IPS-20b (cell line): ENCODE data around the gene FAM131B.
A peak's percentile ranks its signal among the peaks of the same experiment; 100 is the strongest.

Source experiments
- H3K27ac ChIP-seq: one replicate; pipeline ENCODE4 v1.5.1; 2013; ENCODE audit warnings: low read length
- H3K27me3 ChIP-seq: 2 replicates; pipeline ENCODE4 v1.6.1; 2013; ENCODE audit warnings: mild to moderate bottlenecking, low read length, inconsistent platforms; ENCODE audit not compliant: insufficient read depth
- H3K36me3 ChIP-seq: 2 replicates; pipeline ENCODE4 v1.6.1; 2013; ENCODE audit warnings: low read depth, mild to moderate bottlenecking, inconsistent platforms, low read length, moderate library complexity; ENCODE audit not compliant: insufficient read depth
- H3K4me1 ChIP-seq: 2 replicates; pipeline ENCODE4 v1.6.1; 2013; ENCODE audit warnings: mild to moderate bottlenecking, control low read depth, inconsistent platforms, low read length, moderate library complexity; ENCODE audit not compliant: insufficient read depth
- H3K4me3 ChIP-seq: 2 replicates; pipeline ENCODE4 v1.5.1; 2013; ENCODE audit warnings: mild to moderate bottlenecking, low read length, inconsistent platforms
- H3K9ac ChIP-seq: 2 replicates; pipeline ENCODE4 v1.6.1; 2013; ENCODE audit warnings: low read depth, mild to moderate bottlenecking, inconsistent platforms, low read length, moderate library complexity
- H3K9me3 ChIP-seq: 2 replicates; pipeline ENCODE4 v1.6.1; 2013; ENCODE audit warnings: mild to moderate bottlenecking, low read depth, low read length, inconsistent platforms; ENCODE audit not compliant: insufficient read depth

FAM131B gene

GRCh38 chr7:143351060-143351459, 11.5 kb downstream of the FAM131B start:
- no peak overlapping the region for H3K9ac ChIP-seq
- peaks cover 7% of the 10 kb centered on the region; the same call in 1 of the 2 replicates for H3K36me3 ChIP-seq
- peaks cover 15% of the 10 kb centered on the region for H3K27me3 ChIP-seq
- H3K4me3 ChIP-seq: no peak overlapping the region
- peaks cover 2% of the 10 kb centered on the region; the same call in 1 of the 2 replicates for H3K4me1 ChIP-seq
- no peak overlapping the region for H3K27ac ChIP-seq
- H3K9me3 ChIP-seq: no peaks in the 10 kb centered on the region

DNA sequence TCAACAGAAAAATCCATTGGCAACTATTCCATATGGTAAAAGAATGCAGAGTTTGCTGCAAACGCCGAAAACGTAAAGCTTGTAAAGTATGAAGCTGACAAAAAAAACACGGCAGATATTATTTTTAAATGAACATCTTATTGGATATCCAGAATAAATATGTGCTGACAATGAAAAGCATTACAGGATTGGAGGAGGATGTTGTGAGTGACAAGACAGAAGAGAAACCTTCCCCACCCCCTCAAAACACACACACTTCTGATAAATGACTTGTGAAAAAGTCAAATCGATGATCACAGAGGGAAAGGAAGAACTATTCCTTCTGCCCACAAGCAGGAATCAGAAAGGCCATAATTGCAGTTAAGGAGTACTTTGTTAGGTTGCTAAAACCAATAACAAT, 14.6 kb downstream of the FAM131B start:
- Histone ChIP-seq H3K36me3 (no peaks in the 10 kb centered on the region), H3K4me3 (no peak overlapping the region), H3K27me3 (peaks cover 33% of the 10 kb centered on the region), H3K9me3 (no peaks in the 10 kb centered on the region), H3K4me1 (peaks cover 1% of the 10 kb centered on the region; the same call in 1 of the 2 replicates), H3K27ac (no peak overlapping the region), H3K9ac (no peak overlapping the region)

DNA sequence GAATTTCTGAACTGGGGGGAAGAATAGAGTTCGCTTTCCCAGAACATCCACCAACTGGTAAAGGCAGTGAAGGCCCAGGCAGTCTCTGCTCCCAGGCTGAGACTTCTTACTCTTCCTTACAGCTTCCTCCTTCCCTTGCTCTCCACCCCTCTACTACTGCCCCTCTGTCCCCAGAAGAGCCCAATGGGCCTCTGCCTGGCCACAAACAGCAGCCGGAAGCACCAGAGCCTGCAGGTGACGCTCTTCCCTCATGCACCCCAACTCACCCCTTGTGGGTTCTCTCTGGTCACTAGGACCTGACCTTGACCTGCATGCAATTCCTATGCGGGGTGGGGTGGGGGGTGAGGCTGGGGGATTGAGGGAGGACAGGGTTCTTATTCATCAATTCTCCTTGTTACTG, 16.5 kb downstream of the FAM131B start:
- Histone ChIP-seq H3K27ac (no peak overlapping the region), H3K4me3 (peak overlapping the region; percentile 76; the same call in 1 of the 2 replicates), H3K36me3 (no peaks in the 10 kb centered on the region), H3K4me1 (no peaks in the 10 kb centered on the region), H3K9me3 (no peaks in the 10 kb centered on the region), H3K27me3 (peaks cover 33% of the 10 kb centered on the region), H3K9ac (peak overlapping the region; percentile 54; the same call in 1 of the 2 replicates)

DNA sequence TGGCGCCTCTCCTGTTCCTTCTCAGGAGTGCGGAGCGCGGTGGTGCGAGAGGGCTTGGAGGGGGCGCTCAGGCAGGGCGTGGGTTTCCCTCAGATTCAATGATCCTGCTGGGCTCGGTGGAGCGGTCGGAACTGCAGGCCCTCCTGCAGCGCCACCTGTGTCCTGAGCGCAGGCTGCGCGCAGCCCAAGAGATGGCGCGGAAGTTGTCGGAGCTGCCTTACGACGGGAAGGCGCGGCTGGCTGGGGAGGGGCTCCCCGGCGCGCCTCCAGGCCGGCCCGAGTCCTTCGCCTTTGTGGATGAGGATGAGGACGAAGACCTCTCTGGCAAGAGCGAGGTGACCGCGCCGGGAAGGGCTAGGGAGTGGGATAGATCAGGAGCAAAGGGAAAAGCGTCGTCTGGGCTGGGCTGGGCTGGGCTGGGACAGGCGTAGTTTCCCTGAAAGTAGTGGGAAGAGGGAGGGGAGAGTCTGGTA, 17.0 kb downstream of the FAM131B start:
- H3K27me3 ChIP-seq: peaks cover 33% of the 10 kb centered on the region
- H3K4me1 ChIP-seq: no peaks in the 10 kb centered on the region
- no peaks in the 10 kb centered on the region for H3K9me3 ChIP-seq
- no peaks in the 10 kb centered on the region for H3K36me3 ChIP-seq
- peak overlapping the region; percentile 76 for H3K4me3 ChIP-seq
- H3K27ac ChIP-seq: no peak overlapping the region
- H3K9ac ChIP-seq: peak overlapping the region; percentile 54; the same call in 1 of the 2 replicates

- Histone ChIP-seq H3K4me3 (no peak overlapping the region), H3K4me1 (no peaks in the 10 kb centered on the region), H3K9ac (no peak overlapping the region), H3K27ac (no peak overlapping the region), H3K36me3 (no peaks in the 10 kb centered on the region), H3K9me3 (no peaks in the 10 kb centered on the region), H3K27me3 (peaks cover 30% of the 10 kb centered on the region)
Observed at GRCh38 chr7:143343596-143343995, 18.9 kb downstream of the FAM131B start.

DNA sequence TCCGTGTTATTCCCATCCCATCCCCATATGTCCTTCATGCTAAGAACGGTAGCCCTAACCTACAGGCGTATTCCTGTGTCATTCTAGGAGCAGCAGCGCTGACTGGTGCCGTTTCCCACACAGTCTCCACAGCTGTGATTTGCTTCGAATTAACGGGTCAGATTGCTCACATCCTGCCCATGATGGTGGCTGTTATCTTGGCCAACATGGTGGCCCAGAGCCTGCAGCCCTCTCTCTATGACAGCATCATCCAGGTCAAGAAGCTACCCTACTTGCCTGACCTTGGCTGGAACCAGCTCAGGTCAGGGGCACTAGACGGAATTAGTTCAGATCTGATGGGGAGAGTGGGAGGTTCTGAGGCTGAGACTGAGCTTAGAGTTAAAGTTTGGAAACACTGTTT, 20.7 kb downstream of the FAM131B start:
- no peak overlapping the region for H3K27ac ChIP-seq
- no peaks in the 10 kb centered on the region for H3K9me3 ChIP-seq
- H3K4me3 ChIP-seq: no peak overlapping the region
- no peaks in the 10 kb centered on the region for H3K4me1 ChIP-seq
- H3K36me3 ChIP-seq: no peaks in the 10 kb centered on the region
- H3K27me3 ChIP-seq: peaks cover 26% of the 10 kb centered on the region
- no peak overlapping the region for H3K9ac ChIP-seq

- H3K9ac ChIP-seq: no peak overlapping the region
- no peaks in the 10 kb centered on the region for H3K36me3 ChIP-seq
- no peak overlapping the region for H3K27ac ChIP-seq
- H3K4me1 ChIP-seq: no peaks in the 10 kb centered on the region
- H3K4me3 ChIP-seq: no peak overlapping the region
- H3K27me3 ChIP-seq: no peaks in the 10 kb centered on the region
- H3K9me3 ChIP-seq: no peaks in the 10 kb centered on the region
Observed at GRCh38 chr7:143337216-143337615, 25.3 kb downstream of the FAM131B start.

DNA sequence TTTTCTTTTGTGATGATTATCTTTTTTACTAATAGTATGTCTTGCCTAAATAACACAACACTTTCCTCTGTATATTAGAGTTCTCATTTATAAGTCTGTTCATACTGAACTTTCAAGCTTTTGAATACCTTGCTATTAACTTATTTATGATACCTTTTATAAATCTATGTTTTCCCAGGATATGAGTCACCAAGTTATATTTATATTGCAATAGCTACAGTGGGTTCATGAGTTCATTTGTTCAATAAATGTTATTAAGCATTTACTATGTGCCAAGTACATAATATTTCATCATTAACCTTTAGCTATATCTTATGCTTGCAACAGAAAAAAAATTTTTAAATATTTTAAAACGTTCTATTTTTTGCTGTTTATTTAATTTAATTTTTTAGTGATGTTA, 28.3 kb downstream of the FAM131B start:
- Histone ChIP-seq H3K4me3 (no peak overlapping the region), H3K27me3 (no peaks in the 10 kb centered on the region), H3K27ac (no peak overlapping the region), H3K36me3 (no peaks in the 10 kb centered on the region), H3K9me3 (no peaks in the 10 kb centered on the region), H3K9ac (no peak overlapping the region), H3K4me1 (no peaks in the 10 kb centered on the region)

DNA sequence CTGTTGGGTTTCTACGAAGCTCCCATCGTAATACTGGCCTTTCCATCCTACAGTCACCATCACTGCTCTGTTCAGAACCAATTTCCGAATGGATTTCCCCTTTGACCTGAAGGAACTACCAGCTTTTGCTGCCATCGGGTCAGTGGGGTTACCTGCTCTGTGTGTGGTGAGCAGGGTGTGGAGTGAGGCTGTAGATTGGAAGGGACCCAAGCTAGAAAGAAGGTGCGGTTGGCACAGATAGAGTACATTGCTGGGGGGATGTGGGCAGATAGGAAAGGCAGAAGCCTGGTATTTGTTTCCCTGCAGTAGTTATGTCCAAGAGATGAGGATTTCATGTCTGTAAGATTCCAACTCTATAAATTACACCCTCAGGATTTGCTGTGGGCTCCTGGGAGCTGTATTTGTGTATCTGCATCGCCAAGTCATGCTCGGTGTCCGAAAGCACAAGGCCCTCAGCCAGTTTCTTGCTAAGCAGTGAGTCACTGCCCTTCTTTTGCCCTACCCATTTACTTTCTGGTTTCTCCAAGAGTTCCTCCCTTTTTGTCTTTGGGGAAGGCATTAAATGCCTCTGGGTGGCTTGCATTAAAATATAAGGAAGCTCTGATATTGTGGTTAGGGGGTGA, 31.2 kb downstream of the FAM131B start:
- H3K27me3 ChIP-seq: no peaks in the 10 kb centered on the region
- no peak overlapping the region for H3K4me3 ChIP-seq
- H3K9me3 ChIP-seq: no peaks in the 10 kb centered on the region
- H3K27ac ChIP-seq: no peak overlapping the region
- no peaks in the 10 kb centered on the region for H3K36me3 ChIP-seq
- no peak overlapping the region for H3K9ac ChIP-seq
- no peaks in the 10 kb centered on the region for H3K4me1 ChIP-seq

DNA sequence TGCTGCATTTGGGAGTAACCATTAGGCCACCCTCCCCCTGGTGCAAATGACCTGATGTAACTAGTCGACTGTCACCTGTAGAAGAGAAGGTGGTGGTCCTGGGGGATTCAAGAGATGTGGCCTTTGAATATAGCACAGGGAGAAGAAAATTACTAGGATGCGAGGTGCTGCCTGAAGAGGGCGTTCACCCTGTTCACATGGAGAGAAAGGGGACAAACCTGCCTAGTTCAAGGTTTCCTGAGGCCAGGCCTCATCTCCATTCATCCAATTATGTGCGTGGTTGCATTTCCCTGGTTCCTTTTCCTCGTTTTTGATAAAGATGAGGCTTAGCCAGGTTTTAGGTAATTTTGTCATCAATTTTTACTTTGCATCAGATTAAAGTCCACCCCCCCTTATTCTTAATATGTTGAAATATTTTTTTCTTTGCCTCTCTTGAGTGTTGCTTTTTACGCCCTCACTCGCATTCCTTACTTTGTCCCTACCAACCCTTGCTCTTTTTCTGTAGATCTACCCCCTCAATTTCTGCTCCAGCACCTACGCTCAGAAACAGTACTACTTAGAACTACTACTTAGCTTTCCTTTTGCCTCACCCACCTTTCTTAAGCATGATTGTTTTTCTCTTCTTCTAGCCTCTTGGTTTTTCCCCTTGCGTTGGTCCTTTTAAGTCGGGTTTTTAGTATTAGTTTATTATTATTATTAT, 32.9 kb downstream of the FAM131B start:
- Histone ChIP-seq H3K4me3 (no peak overlapping the region), H3K27ac (no peak overlapping the region), H3K9me3 (no peaks in the 10 kb centered on the region), H3K4me1 (no peaks in the 10 kb centered on the region), H3K36me3 (no peaks in the 10 kb centered on the region), H3K9ac (no peak overlapping the region), H3K27me3 (no peaks in the 10 kb centered on the region)

DNA sequence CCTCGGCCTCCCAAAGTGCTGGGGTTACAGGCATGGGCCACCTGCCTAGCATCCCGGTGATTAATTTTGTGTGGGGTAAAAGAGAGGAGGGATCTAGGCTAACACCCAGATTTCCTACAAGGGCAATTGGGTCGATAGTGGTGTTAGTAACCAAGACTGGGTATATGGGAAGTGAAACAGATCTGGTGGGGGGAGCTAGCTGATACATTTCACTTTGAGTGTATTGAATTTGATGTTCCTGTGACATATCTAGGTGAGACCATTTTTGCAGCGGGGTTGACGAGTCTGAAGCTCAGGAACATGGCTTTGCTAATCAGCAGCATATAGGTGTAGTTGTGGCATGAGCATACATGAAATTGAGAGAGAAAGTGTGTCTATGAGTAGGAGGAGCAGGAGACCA, 34.6 kb downstream of the FAM131B start:
- Histone ChIP-seq H3K9me3 (no peaks in the 10 kb centered on the region), H3K27ac (no peak overlapping the region), H3K36me3 (no peaks in the 10 kb centered on the region), H3K4me1 (peaks cover 2% of the 10 kb centered on the region; the same call in 1 of the 2 replicates), H3K9ac (no peak overlapping the region), H3K27me3 (no peaks in the 10 kb centered on the region), H3K4me3 (no peak overlapping the region)

GRCh38 chr7:143325240-143325639, 37.3 kb downstream of the FAM131B start:
- Histone ChIP-seq H3K4me1 (peaks cover 2% of the 10 kb centered on the region; the same call in 1 of the 2 replicates), H3K27me3 (no peaks in the 10 kb centered on the region), H3K27ac (no peak overlapping the region), H3K9ac (no peak overlapping the region), H3K4me3 (no peak overlapping the region), H3K36me3 (no peaks in the 10 kb centered on the region), H3K9me3 (no peaks in the 10 kb centered on the region)
